Activated CD4-positive, alpha-beta T cell treated with anti-CD3 and anti-CD28 coated beads, Interleukin-2, amount 10 ng/mL, durations not matched to agents 7 days and 5 days (primary cell): ENCODE results near the gene PPP1R12B. TPM values are rescaled to one million over a fixed set of nuclear protein-coding genes. Genes with fewer than 3 reads are reported as not detected.
"Not testable (repeated sequence)": the region's sequence is repeated elsewhere in the genome, so short reads cannot be mapped to it uniquely, and the experiment has no call there.

Source experiments
- CTCF ChIA-PET: fragments of 350-600 bp; sonication (Branson Sonifier 250); formaldehyde crosslinking; loops from one replicate; lab custom pipeline; 2021; ENCODE audit warnings: antibody characterized with exemption; lab: Charles Lee
- POLR2A ChIA-PET: fragments of 350-600 bp; sonication (Branson Sonifier 250); formaldehyde crosslinking; loops from one replicate; lab custom pipeline; 2021; ENCODE audit warnings: antibody characterized with exemption; lab: Charles Lee
- DNase-seq: peaks from one replicate; pipeline ENCODE4 v3.0.0-alpha.2; 2020
- H3K27ac Mint-ChIP-seq: one replicate; pipeline ENCODE4 v1.8.0; 2021; ENCODE audit warnings: mild to moderate bottlenecking, moderate library complexity, mixed read lengths
- H3K27me3 Mint-ChIP-seq: one replicate; pipeline ENCODE4 v1.8.0; 2021; ENCODE audit warnings: mixed read lengths
- H3K36me3 Mint-ChIP-seq: one replicate; pipeline ENCODE4 v1.8.0; 2021; ENCODE audit warnings: low read depth, mixed read lengths
- H3K4me1 Mint-ChIP-seq: one replicate; pipeline ENCODE4 v1.8.0; 2021; ENCODE audit warnings: mixed read lengths
- H3K4me3 Mint-ChIP-seq: one replicate; pipeline ENCODE4 v1.8.0; 2021; ENCODE audit warnings: mild to moderate bottlenecking, moderate library complexity, mixed read lengths
- H3K9me3 Mint-ChIP-seq: one replicate; pipeline ENCODE4 v1.8.0; 2021; ENCODE audit warnings: mixed read lengths
- total RNA-seq, 2 experiments: library from RNA; stranded (reverse); gene quantifications; one replicate each; pipeline ENCODE4 v1.2.3, GENCODE V29; 2021

PPP1R12B gene
- total RNA-seq, 2 experiments from 2014 or later: 20.2 to 25.0 TPM

GRCh38 chr1:202448140-202448539 is 99.6 kb downstream of the PPP1R12B start:
- H3K27ac Mint-ChIP-seq, POLR2A ChIA-PET, H3K4me3 Mint-ChIP-seq, H3K27me3 Mint-ChIP-seq, H3K4me1 Mint-ChIP-seq, DNase-seq, H3K9me3 Mint-ChIP-seq: not testable (repeated sequence)
- CTCF ChIA-PET: interaction anchor here (0.7 kb wide), 1 partner anchor 18 kb away, joined by 4 read pairs; no protein-coding TSS in a partner anchor
- H3K36me3 Mint-ChIP-seq: peaks cover 30% of the 10 kb centered on the region

- CTCF ChIA-PET, H3K4me3 Mint-ChIP-seq, POLR2A ChIA-PET, H3K9me3 Mint-ChIP-seq, DNase-seq, H3K27ac Mint-ChIP-seq, H3K27me3 Mint-ChIP-seq: not testable (repeated sequence)
- Mint-ChIP-seq H3K36me3 (peaks cover 18% of the 10 kb centered on the region), H3K4me1 (peaks cover 10% of the 10 kb centered on the region)
Observed at GRCh38 chr1:202451641-202452040, 103.1 kb downstream of the PPP1R12B start.

DNA sequence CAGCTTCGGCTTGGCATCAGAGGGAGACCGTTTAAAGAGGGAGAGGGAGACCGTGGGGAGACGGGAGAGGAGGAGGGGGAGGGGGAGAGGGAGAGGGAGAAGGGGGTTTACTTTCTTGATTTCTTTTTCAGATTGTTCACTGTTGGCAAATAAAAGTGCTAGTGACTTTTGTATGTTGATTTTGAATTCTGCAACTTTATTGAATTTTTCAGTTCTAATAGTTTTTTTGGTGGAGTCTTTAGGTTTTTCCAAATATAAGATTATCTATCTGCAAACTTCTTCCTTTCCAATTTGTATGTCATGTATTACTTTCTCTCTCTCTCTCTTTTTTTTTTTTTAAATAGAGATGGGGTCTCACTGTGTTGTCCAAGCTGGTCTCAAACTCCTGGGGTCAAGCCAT is 104.0 kb downstream of the PPP1R12B start:
- Mint-ChIP-seq H3K27me3 (no peaks in the 10 kb centered on the region), H3K9me3 (no peaks in the 10 kb centered on the region), H3K4me3 (no peak overlapping the region), H3K36me3 (peaks cover 18% of the 10 kb centered on the region), H3K4me1 (peaks cover 10% of the 10 kb centered on the region), H3K27ac (no peak overlapping the region)
- ChIA-PET POLR2A (no interaction called here), CTCF (no interaction called here)
- no peak for DNase-seq

DNA sequence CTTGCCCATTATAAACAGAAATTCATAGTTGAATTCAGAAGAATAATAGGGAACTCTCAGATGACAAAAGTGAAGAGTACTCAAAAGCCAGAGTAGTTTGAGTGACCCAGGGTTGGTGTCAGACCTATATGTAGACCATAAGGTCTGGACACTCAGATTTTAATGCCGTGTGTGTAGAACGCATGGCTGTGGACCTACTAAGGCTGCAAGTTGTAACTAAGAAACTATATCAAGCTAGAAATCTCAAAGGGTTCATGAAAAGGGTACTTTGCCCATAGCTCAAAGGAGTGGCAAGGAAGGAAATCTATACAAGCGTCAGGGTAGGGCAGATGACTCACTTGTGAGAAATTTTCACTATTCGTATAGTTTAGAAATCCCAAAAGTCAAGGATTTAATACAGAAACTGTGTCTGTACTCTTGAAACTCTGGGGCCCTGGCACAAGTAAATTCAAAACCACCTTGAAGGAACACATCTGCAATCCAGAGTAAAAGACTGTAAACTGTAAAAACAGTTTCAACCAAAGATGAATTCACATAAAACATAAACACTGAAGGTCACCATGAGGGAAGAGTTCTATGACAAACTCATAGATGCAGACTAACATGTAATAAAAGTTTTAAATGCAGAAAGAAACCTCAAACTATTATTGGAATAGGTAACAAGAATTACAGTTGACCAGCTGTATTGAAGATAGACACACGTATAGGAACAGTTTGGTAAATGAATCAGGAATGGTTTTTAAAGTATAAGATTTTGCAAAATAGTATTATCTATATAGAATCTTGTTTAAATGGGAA is 108.1 kb downstream of the PPP1R12B start:
- POLR2A ChIA-PET, H3K27ac Mint-ChIP-seq, H3K4me3 Mint-ChIP-seq, DNase-seq, H3K9me3 Mint-ChIP-seq, H3K27me3 Mint-ChIP-seq, H3K4me1 Mint-ChIP-seq: not testable (repeated sequence)
- H3K36me3 Mint-ChIP-seq: peaks cover 11% of the 10 kb centered on the region
- CTCF ChIA-PET: interaction anchor here (0.6 kb wide), 1 partner anchor 120 kb away, joined by 3 read pairs; no protein-coding TSS in a partner anchor

DNA sequence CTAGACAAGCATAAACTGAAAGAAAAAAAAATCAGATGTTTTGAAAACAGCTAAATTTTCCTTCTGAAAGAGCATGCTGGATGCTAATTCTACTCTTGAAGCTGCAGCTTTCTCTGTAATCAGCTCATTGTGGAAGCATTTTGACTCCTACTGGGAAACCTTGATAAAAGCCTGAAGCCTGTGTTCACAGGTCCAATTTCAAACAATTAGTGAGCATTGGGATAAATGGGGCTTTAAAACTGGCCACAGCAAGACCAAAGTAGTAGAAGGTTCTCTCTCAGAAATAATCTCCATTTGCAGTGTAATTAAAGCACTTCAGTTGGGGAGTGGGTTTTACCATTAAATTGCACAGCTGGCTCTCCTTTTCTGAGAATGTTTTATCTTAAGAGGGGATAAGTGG is 110.2 kb downstream of the PPP1R12B start:
- CTCF ChIA-PET, H3K4me1 Mint-ChIP-seq, POLR2A ChIA-PET, DNase-seq, H3K36me3 Mint-ChIP-seq, H3K9me3 Mint-ChIP-seq, H3K27me3 Mint-ChIP-seq, H3K4me3 Mint-ChIP-seq, H3K27ac Mint-ChIP-seq: not testable (repeated sequence)

GRCh38 chr1:202459470-202460142 is 111.1 kb downstream of the PPP1R12B start:
- H3K27ac Mint-ChIP-seq, POLR2A ChIA-PET, H3K4me3 Mint-ChIP-seq: not testable (repeated sequence)

DNA sequence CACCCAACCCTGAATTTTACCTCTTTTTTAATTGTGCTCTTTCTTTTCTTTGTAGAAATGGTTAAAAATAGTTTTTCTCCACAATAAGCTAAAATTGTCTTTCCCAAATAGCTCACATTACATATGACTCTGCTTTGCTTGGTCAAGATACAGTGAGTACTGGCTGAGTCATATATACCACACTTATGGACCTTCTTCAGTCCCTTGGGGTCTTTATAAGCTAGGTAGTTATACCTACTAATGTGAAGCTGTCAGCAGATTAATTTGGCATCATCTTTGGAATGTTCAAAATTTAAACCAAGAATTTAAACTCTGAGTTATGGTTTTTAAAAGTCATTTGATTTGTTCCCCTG is 111.6 kb downstream of the PPP1R12B start:
- H3K27me3 Mint-ChIP-seq, POLR2A ChIA-PET, H3K9me3 Mint-ChIP-seq, H3K36me3 Mint-ChIP-seq, H3K27ac Mint-ChIP-seq, DNase-seq, H3K4me1 Mint-ChIP-seq, H3K4me3 Mint-ChIP-seq, CTCF ChIA-PET: not testable (repeated sequence)

More at GRCh38 chr1:202459470-202460142, 111.1 kb downstream of the PPP1R12B start:
- not testable (repeated sequence) for H3K9me3 Mint-ChIP-seq, H3K27me3 Mint-ChIP-seq, H3K4me1 Mint-ChIP-seq, DNase-seq, H3K36me3 Mint-ChIP-seq
- CTCF ChIA-PET: interaction anchor here (0.6 kb wide), 1 partner anchor 251 kb away, joined by 5 read pairs; no protein-coding TSS in a partner anchor

DNA sequence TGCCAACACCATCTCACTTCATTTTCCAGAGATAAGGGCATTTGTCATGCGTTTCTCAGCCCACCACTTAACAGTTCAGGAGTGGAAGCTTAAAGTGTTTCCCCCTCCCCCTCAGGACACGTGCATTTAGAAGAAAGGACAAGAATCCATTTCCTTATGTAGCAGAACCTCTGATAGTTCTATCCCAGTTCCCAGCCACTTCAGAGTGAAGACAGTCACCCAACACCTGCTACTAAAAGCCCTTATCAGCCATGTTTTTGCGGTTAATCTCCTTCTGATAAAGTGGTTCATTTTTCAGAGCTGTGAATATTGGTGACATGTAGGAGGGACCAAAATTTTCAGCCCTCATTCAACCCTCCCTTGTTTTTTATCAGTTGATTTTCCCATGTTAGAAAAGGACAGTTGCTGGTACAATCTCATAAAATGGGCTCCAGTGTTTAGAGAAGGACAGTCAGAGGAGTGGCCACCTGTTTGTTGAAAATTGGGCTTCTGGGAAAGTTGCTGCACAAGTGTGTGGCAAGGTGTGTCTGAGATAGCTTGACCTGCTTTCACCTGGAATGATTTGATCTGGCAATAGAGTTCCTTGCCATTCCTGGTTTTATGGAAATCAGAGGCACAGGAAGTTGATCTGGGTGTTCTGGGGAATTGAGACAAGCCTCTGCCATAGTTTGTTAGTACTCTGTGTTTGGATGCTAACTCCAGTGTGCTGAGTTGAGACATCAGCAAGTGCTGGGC is 114.0 kb downstream of the PPP1R12B start:
- Mint-ChIP-seq H3K9me3 (no peaks in the 10 kb centered on the region), H3K4me3 (no peak overlapping the region), H3K27ac (no peak overlapping the region), H3K4me1 (peaks cover 2% of the 10 kb centered on the region), H3K27me3 (no peaks in the 10 kb centered on the region), H3K36me3 (no peaks in the 10 kb centered on the region)
- CTCF ChIA-PET: no interaction called here
- POLR2A ChIA-PET: no interaction called here
- no peak for DNase-seq

- CTCF ChIA-PET: interaction anchor here (0.6 to 1.2 kb wide), 5 partner anchors 105 to 390 kb away, joined by 3 to 4 read pairs (median 3); no protein-coding TSS in a partner anchor
- H3K4me1 Mint-ChIP-seq, H3K27me3 Mint-ChIP-seq, H3K27ac Mint-ChIP-seq, H3K4me3 Mint-ChIP-seq, H3K36me3 Mint-ChIP-seq, POLR2A ChIA-PET, H3K9me3 Mint-ChIP-seq: not testable (repeated sequence)
- peak; percentile 42 for DNase-seq
Observed at GRCh38 chr1:202464153-202464742, 115.7 kb downstream of the PPP1R12B start.

GRCh38 chr1:202465644-202466270 is 117.3 kb downstream of the PPP1R12B start:
- POLR2A ChIA-PET, DNase-seq: not testable (repeated sequence)

GRCh38 chr1:202466339-202466738 is 117.8 kb downstream of the PPP1R12B start:
- CTCF ChIA-PET: interaction anchor here (0.9 kb wide), 1 partner anchor 18 kb away, joined by 4 read pairs; no protein-coding TSS in a partner anchor
- POLR2A ChIA-PET, H3K36me3 Mint-ChIP-seq, DNase-seq, H3K9me3 Mint-ChIP-seq, H3K4me1 Mint-ChIP-seq, H3K27ac Mint-ChIP-seq, H3K4me3 Mint-ChIP-seq, H3K27me3 Mint-ChIP-seq: not testable (repeated sequence)

More at GRCh38 chr1:202465644-202466270, 117.3 kb downstream of the PPP1R12B start:
- H3K27ac Mint-ChIP-seq, H3K27me3 Mint-ChIP-seq, H3K36me3 Mint-ChIP-seq, H3K4me1 Mint-ChIP-seq, H3K4me3 Mint-ChIP-seq, H3K9me3 Mint-ChIP-seq: not testable (repeated sequence)
- CTCF ChIA-PET: interaction anchor here (0.9 kb wide), 1 partner anchor 18 kb away, joined by 4 read pairs; no protein-coding TSS in a partner anchor

- H3K27ac Mint-ChIP-seq, H3K4me3 Mint-ChIP-seq, H3K4me1 Mint-ChIP-seq, CTCF ChIA-PET, H3K9me3 Mint-ChIP-seq, DNase-seq, POLR2A ChIA-PET, H3K27me3 Mint-ChIP-seq, H3K36me3 Mint-ChIP-seq: not testable (repeated sequence)
Observed at GRCh38 chr1:202467381-202467780, 118.9 kb downstream of the PPP1R12B start.
